Activated CD4-positive, alpha-beta T cell treated with anti-CD3 and anti-CD28 coated beads, Interleukin-2, Interleukin-6, amounts not matched to agents 100 ng/mL and 50 ng/mL, durations not matched to agents 16 hours and 8 hours (primary cell): ENCODE measurements around the gene TEP1.
"Not testable (repeated sequence)": the region's sequence is repeated elsewhere in the genome, so short reads cannot be mapped to it uniquely, and the experiment has no call there.

Source experiments
- DNase-seq: peaks from one replicate; pipeline ENCODE4 v3.0.0-alpha.2; 2020

Gene TEP1

GRCh38 chr14:20412876-20413743, at the start of gene TEP1:
Gene TEP1 (minus strand): TSS chr14:20413501. CDS start chr14:20408439, 5,062 bp downstream.
- DNase-seq = peak; percentile 85

- peak; percentile 99 for DNase-seq
Measured at GRCh38 chr14:20461225-20462141, 48.2 kb upstream of the TEP1 start, which contains the start of gene PIP4P1. Gene PIP4P1 (minus strand): TSS chr14:20461434. CDS start chr14:20461325, 109 bp downstream.

- peak; percentile 40 for DNase-seq
Measured at GRCh38 chr14:20460458-20461224, 47.3 kb upstream of the TEP1 start.

GRCh38 chr14:20458031-20458789, 44.9 kb upstream of the TEP1 start:
- no peak for DNase-seq

GRCh38 chr14:20456971-20457370, 43.7 kb upstream of the TEP1 start:
- no peak for DNase-seq

GRCh38 chr14:20455355-20456300, 42.3 kb upstream of the TEP1 start:
- DNase-seq = peak; percentile 83

- peak; percentile 99 for DNase-seq
Measured at GRCh38 chr14:20454516-20455354, 41.4 kb upstream of the TEP1 start, which contains the start of the genes APEX1 and OSGEP. Gene APEX1 (plus strand): TSS chr14:20455226. CDS start chr14:20455646, 420 bp downstream. Gene OSGEP (minus strand): TSS chr14:20454812. CDS start chr14:20454683, 129 bp downstream.

GRCh38 chr14:20452831-20453230, 39.5 kb upstream of the TEP1 start:
- not testable (repeated sequence) for DNase-seq

- DNase-seq = no peak
Measured at GRCh38 chr14:20446889-20447288, 33.6 kb upstream of the TEP1 start.

GRCh38 chr14:20443650-20444049, 30.3 kb upstream of the TEP1 start:
- DNase-seq = not testable (repeated sequence)

GRCh38 chr14:20441461-20441860, 28.2 kb upstream of the TEP1 start:
- no peak for DNase-seq

- DNase-seq = peak; percentile 40
Measured at GRCh38 chr14:20440882-20441281, 27.6 kb upstream of the TEP1 start.

GRCh38 chr14:20440465-20440864, 27.2 kb upstream of the TEP1 start:
- DNase-seq = no peak

- no peak for DNase-seq
Measured at GRCh38 chr14:20438664-20439063, 25.4 kb upstream of the TEP1 start.

GRCh38 chr14:20436363-20436755, 23.1 kb upstream of the TEP1 start:
- DNase-seq = no peak

- no peak for DNase-seq
Measured at GRCh38 chr14:20435582-20436362, 22.5 kb upstream of the TEP1 start, which contains the start of gene KLHL33. Gene KLHL33 (minus strand): TSS chr14:20436166. CDS start chr14:20435811, 355 bp downstream.

- no peak for DNase-seq
Measured at GRCh38 chr14:20434701-20435581, 21.6 kb upstream of the TEP1 start.
